Natural killer cell treated with Interleukin-12 subunit alpha and Interleukin-12 subunit beta and Interleukin-15 and Interleukin-18, amount 100 ng/mL, for 72 hours (primary cell): ENCODE results near the gene FARS2. TPM values are rescaled to one million over a fixed set of nuclear protein-coding genes. Genes with fewer than 3 reads are reported as not detected.

Experiments
- ATAC-seq, 2 donors: fragments of 150-1000 bp; cut with Tn5 transposase in 1 of 2; sonication (Bioruptor Pico), chemical (Tn5 transposase) in 1 of 2; 2 replicates each; pipeline ENCODE4 v1.10.0; 2021
- DNase-seq: peaks from one replicate; pipeline ENCODE4 v3.0.0; 2022; ENCODE audit warnings: low spot score
- H3K27ac Mint-ChIP-seq, 2 donors: 1 replicate in 1 of 2; 2 replicates in 1 of 2; pipeline ENCODE4 v1.8.0; 2022; ENCODE audit warnings: mixed read lengths in 2 of 2, mild to moderate bottlenecking in 1 of 2, moderate library complexity in 1 of 2
- H3K27me3 Mint-ChIP-seq, 2 donors: 1 replicate in 1 of 2; 2 replicates in 1 of 2; pipeline ENCODE4 v1.8.0; 2022; ENCODE audit warnings: mixed read lengths in 2 of 2
- H3K36me3 Mint-ChIP-seq: one replicate; pipeline ENCODE4 v1.8.0; 2022; ENCODE audit warnings: mixed read lengths
- H3K4me1 Mint-ChIP-seq, 2 donors: 1 replicate in 1 of 2; 2 replicates in 1 of 2; pipeline ENCODE4 v1.8.0; 2022; ENCODE audit warnings: low read depth in 2 of 2, mixed read lengths in 2 of 2, mild to moderate bottlenecking in 1 of 2
- H3K4me3 Mint-ChIP-seq: one replicate; pipeline ENCODE4 v1.8.0; 2022; ENCODE audit warnings: mixed read lengths
- H3K9me3 Mint-ChIP-seq: 2 replicates; pipeline ENCODE4 v1.8.0; 2022; ENCODE audit warnings: mixed read lengths
- total RNA-seq, 2 donors: library from RNA; stranded (reverse); gene quantifications; one replicate each; pipeline ENCODE4 v1.2.3, GENCODE V29; 2022

FARS2 gene
- total RNA-seq, 2 donors from 2014 or later: 20.4 to 41.7 TPM

DNA sequence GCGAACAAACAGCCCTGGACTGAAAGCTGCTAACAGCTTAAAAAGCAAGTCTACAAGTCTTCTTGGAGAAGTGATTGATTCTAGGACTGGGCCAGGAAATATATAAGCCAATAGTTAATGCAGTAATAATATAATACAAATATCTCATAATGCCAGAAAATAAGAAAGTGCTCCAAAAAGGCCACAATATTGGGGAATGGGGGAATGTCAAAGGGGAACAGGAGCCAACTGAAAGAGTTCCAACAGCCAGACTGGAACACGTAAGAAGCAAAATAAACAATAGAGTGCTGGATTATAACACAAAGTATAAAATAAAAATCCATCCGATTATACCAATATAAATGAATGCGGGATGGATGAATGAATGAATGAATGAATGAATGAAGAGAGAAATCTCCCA lies 449.6 kb downstream of the FARS2 start:
- no peak overlapping the region for H3K4me3 Mint-ChIP-seq
- H3K27me3 Mint-ChIP-seq: no peaks in the 10 kb centered on the region
- H3K9me3 Mint-ChIP-seq: no peaks in the 10 kb centered on the region
- H3K36me3 Mint-ChIP-seq: no peaks in the 10 kb centered on the region
- H3K4me1 Mint-ChIP-seq: peaks cover 0 to 7% of the 10 kb centered on the region in 2 donors
- no peak overlapping the region for H3K27ac Mint-ChIP-seq
- DNase-seq (no peak), ATAC-seq (no peak)

DNA sequence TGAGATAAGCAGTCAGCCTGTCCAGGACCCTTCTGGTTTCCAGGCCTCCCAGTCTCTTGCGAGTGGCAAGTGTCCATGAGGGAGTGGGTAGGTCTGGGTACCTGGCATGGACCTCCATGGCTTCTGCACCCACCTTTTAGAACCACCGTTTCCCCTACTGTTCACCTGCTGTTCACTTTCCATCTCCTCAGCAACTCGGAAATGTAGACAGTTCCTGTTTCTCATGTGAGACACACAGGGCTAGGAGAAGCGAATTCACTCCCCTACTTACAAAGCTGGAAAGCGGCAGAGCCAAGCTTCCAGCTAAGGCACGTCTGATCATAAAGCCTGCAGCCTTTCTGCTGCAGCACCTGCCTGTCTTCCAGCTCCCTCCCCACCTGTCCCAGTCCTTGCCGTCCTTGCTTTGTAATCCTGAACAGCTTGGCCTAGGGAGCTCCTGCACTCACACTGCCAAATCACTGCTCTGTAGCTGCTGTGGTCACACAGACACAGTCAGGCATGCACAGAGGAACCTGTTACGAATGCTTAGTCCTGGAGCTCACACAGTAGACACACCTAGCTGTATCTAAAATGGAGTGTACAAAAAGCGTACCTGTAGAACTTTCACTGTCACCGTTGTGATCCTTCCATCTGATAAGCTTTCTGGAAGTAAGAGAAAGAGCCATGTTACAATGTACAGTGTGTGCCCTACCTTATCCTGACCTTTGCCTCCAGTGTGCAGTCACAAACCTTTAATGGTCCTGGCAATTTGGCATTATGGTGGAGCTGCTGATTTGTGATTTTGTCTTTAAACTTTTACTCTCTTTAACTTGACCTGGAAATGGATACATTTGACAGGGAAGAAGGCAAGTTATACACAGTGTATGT lies 451.3 kb downstream of the FARS2 start:
- ATAC-seq (no peak), DNase-seq (no peak)
- no peaks in the 10 kb centered on the region for H3K27me3 Mint-ChIP-seq
- H3K4me1 Mint-ChIP-seq: peaks cover 0 to 7% of the 10 kb centered on the region in 2 donors
- no peak overlapping the region for H3K4me3 Mint-ChIP-seq
- peak overlapping the region in 1 of 2 donors; percentile 62 for H3K27ac Mint-ChIP-seq
- peaks cover 11% of the 10 kb centered on the region for H3K9me3 Mint-ChIP-seq
- peaks cover 12% of the 10 kb centered on the region for H3K36me3 Mint-ChIP-seq

DNA sequence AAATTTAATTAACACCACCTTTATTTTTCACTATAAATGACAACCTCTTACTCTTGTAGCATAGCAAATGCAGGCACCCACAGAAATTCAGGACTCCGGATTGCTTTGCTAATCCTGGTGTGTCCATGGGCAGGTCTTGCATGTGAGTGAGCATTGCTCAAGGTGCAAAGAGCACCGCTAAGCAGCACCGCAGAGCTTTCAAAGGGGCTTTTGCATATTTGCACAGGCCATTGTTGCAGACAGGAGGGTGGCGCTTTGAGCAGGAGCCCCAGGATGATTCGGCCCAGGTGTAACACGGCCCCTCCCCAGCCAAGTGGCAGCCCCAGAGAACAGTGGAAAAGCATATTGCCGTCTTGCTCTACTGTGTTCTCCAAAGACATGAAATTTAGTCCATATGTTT lies 452.2 kb downstream of the FARS2 start:
- Mint-ChIP-seq H3K36me3 (peaks cover 12% of the 10 kb centered on the region), H3K4me1 (peaks cover 0 to 7% of the 10 kb centered on the region in 2 donors), H3K9me3 (peaks cover 11% of the 10 kb centered on the region), H3K27me3 (no peaks in the 10 kb centered on the region), H3K27ac (no peak overlapping the region), H3K4me3 (no peak overlapping the region)
- ATAC-seq (no peak), DNase-seq (no peak)

DNA sequence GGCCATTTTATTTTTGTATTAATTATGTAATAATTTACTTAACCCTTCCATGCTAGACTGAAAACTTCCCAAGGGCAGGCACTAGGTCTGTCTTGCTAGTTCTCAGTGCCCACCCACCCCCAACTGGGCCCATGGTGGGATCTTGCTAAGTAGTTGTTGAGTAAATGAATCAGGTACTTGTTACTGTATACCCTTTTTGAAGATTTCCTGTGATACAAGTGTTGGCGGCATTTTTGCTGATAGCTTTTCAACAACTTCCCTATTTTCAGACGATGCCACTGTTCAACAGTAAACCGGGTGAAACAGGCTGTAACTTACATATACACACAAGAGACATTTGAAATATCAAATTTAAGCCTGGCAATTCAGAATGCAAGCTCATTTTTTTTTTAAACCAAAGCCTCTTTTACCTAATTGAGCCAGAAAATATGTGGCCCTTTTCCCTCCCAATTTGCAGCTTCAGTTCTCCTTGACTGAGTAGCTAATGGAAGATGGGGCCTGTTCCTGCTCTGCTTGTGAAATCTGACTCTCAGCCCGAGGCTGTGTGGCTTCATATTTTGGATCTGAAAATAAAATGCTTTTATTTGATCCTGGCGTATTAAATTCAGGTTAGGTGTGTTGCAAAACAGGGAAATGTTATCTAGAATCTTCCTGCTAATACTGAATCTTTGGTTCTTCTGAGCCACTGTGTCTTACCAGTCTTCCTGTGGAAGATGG lies 457.1 kb downstream of the FARS2 start:
- peaks cover 11% of the 10 kb centered on the region for H3K9me3 Mint-ChIP-seq
- H3K27ac Mint-ChIP-seq: no peak overlapping the region
- no peaks in the 10 kb centered on the region for H3K27me3 Mint-ChIP-seq
- no peak for DNase-seq
- ATAC-seq: no peak
- H3K36me3 Mint-ChIP-seq: peaks cover 12% of the 10 kb centered on the region
- H3K4me1 Mint-ChIP-seq: peaks cover 12 to 14% of the 10 kb centered on the region in 2 donors
- H3K4me3 Mint-ChIP-seq: no peak overlapping the region

DNA sequence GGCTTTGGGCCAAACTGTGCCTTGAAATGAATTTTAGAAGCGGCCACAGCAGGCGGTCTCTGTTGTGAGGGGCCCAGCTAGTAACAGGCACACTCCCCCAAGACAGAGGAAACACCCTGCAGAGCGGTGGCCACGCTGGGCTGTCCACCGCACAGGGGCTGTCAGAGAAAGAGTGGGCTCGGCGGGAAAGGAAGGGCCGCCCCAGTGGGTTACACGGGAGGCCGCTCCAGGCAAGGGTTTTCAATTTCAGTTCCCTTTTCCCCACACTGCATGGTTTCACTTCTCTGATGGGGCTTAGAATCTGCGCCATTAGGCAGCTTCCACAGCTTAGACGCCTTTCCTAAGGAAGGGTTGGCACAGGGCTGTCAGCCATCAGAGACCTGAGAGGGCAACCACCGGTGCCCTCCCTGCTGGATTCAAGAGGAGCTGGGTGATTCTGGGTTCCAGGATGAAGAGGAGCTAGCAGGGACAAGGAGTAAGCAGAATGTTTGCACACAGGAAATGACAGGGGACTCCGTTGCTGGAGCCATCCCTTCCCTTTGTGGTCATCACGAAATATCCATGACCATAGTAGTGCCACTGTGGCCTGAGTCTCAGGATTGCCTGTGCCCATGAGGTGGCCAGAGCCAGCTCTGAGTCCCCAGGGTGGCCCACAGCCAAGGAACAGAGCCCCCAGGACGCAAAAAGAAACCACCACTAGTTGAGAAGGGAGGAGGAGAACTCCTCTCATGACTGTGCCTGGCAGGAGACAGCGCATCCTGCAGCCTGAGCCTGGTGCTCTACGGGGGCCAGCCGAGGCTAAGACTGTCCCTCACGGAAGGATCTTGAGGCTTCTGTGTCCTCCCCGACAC lies 462.8 kb downstream of the FARS2 start:
- Mint-ChIP-seq H3K4me1 (peaks cover 29 to 30% of the 10 kb centered on the region in 2 donors), H3K27ac (peak overlapping the region; percentile 30), H3K9me3 (no peaks in the 10 kb centered on the region), H3K27me3 (no peaks in the 10 kb centered on the region), H3K4me3 (peak overlapping the region; percentile 60), H3K36me3 (no peaks in the 10 kb centered on the region)
- DNase-seq (no peak), ATAC-seq (peak; percentile 54 to 75)

DNA sequence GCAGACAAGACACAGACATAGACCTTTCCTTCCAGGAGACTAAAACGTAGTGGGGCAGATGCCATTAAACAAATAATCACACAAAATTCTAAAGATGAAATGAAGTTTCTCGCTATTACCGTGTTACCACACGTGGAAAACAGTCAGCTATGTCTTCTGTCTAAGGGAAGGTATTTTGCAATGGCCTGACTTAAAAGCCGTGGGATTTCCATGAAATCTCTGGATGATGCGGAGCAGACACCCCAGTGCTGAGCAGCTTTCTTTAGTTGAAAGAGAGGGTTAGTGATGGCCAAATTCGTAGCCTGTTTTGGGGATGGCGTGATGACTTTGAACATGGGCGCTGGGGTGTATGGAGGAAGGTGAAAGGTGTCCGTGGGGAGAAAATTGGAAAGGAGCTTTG lies 463.6 kb downstream of the FARS2 start:
- Mint-ChIP-seq H3K4me1 (peaks cover 28 to 29% of the 10 kb centered on the region in 2 donors), H3K27me3 (no peaks in the 10 kb centered on the region), H3K9me3 (no peaks in the 10 kb centered on the region), H3K4me3 (peak overlapping the region; percentile 18), H3K36me3 (no peaks in the 10 kb centered on the region), H3K27ac (no peak overlapping the region)
- ATAC-seq: no peak
- no peak for DNase-seq

DNA sequence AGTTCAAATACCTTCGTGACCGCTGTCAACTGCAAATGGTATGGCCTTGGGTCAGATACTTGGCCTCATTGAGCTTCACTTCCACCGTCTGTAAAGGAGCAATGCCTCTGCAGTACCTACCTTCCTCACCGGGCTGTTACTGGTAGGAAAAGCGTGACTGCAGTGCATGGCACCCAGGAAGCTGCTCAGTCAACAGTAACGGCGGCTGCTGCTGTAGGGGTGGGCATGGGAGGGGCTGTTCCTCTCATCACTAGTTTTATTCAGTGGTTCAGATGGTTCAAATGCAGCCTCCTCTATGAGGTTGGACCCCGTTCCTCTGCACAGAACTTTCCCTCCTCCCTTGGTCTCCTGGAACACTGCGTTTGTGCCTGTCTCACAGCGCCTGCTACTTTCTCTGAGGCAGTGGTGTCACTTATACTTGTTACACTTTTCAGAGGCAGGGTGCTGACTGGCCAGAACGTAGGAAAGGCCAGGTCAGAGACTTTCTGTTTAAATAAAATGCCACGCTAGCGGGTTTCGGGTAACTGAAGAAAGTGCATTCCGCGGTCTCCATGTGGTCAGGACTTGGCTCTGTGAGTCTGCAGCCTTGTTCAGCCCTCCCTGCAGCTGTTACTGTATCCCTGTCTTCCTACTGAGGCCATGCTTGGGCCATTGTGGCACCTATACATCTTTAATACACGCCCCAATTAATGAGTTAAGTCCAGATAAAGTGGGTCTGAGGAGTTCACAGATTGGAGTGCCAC lies 465.8 kb downstream of the FARS2 start:
- ATAC-seq: no peak

DNA sequence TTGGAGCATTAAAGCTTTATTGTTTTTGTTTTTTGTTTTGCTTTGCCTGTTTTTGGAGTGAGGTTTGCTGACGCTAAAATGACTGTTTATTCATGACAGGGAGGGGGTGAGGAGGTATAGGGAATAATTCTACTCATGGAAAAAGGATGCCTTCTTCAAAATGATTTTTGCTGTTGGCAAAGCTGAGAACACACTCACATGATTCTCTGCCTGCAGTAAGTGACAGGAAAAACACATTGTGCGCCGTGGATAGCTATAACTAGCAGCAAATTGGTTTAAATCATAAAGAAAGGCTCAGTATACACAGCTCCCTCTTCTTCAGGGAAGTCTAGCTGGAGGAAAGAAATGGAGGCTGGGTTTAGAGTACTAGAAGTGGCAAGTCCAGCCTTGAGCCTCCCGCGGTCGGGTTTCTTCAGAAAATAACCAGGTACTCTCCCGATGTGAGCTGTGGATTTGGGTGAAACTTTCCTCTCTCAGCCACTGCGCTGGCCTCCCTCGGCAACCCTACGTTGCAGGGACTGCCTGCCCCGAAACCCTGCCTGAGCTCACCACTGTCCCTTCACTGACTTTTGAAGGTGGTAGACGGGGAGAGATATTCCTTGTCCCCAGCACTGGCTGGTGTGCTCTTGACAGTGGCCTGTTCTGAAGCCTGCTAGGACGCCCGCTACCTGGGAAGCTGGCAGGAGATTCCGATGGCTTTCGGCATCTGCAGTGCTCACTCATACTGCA lies 467.2 kb downstream of the FARS2 start:
- ATAC-seq: no peak
- Mint-ChIP-seq H3K4me3 (no peak overlapping the region), H3K27ac (no peak overlapping the region), H3K4me1 (peaks cover 17 to 23% of the 10 kb centered on the region in 2 donors), H3K9me3 (no peaks in the 10 kb centered on the region), H3K27me3 (no peaks in the 10 kb centered on the region), H3K36me3 (no peaks in the 10 kb centered on the region)
- no peak for DNase-seq

More for the DNA sequence above, 465.8 kb downstream of the FARS2 start:
- Mint-ChIP-seq H3K4me3 (no peak overlapping the region), H3K27me3 (no peaks in the 10 kb centered on the region), H3K9me3 (no peaks in the 10 kb centered on the region), H3K4me1 (peaks cover 26 to 35% of the 10 kb centered on the region in 2 donors), H3K27ac (no peak overlapping the region), H3K36me3 (no peaks in the 10 kb centered on the region)
- no peak for DNase-seq

DNA sequence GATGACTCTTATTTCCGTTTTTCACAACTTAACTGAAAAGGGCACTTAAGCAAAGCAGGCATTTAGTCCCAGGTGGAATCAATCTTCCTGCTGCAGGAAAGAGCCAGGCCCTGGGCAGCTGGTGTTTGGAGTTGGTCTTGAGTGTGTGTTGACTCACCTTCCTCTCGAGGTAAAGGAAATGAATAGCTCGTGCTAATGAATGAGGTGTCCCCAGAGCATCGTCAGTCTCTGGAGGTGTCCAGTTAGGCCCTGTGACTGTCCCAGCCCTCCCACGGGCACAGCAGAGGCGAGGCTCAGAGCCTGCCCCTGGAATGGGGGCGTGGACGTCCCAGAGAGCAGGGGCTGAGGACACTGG lies 467.7 kb downstream of the FARS2 start:
- Mint-ChIP-seq H3K36me3 (no peaks in the 10 kb centered on the region), H3K27me3 (no peaks in the 10 kb centered on the region), H3K4me3 (no peak overlapping the region), H3K4me1 (peaks cover 11 to 17% of the 10 kb centered on the region in 2 donors), H3K9me3 (no peaks in the 10 kb centered on the region), H3K27ac (no peak overlapping the region)
- ATAC-seq: no peak
- no peak for DNase-seq

DNA sequence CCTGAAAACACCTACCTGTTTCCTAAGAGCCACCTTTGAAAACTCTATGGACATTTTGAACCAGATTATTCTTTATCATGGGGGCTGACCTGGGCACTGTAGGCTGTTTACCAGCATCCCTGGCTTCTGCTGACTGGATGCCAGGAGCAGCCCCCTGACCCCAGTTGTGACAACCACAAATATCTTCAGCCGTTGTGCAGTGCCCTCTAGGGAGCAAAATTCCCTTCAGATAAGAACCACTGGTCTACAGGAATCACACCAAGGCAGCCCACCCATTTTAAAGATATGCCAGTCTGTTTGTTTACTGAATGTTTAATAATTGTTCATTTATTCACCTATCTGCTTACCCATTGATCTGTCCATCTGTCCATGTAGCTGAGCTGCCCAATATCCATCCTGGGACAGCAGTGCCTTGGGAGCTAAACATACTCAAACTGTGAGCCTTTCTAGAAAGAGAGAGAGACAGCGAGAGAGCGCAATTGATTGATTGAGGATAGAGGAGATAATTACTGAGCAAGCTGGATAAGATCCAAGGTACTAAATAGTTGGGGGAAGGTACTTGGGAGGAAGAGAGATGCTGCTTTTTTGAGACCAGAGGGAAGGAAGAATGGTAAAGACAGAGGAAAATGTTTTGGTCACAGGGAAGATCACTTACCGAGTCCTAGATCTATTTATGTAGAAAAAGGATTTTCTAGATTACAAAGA lies 468.7 kb downstream of the FARS2 start:
- ATAC-seq: no peak
- H3K27me3 Mint-ChIP-seq: no peaks in the 10 kb centered on the region
- DNase-seq: no peak
- H3K4me1 Mint-ChIP-seq: peaks cover 2 to 9% of the 10 kb centered on the region in 2 donors
- H3K4me3 Mint-ChIP-seq: no peak overlapping the region
- no peaks in the 10 kb centered on the region for H3K36me3 Mint-ChIP-seq
- no peaks in the 10 kb centered on the region for H3K9me3 Mint-ChIP-seq
- no peak overlapping the region for H3K27ac Mint-ChIP-seq

DNA sequence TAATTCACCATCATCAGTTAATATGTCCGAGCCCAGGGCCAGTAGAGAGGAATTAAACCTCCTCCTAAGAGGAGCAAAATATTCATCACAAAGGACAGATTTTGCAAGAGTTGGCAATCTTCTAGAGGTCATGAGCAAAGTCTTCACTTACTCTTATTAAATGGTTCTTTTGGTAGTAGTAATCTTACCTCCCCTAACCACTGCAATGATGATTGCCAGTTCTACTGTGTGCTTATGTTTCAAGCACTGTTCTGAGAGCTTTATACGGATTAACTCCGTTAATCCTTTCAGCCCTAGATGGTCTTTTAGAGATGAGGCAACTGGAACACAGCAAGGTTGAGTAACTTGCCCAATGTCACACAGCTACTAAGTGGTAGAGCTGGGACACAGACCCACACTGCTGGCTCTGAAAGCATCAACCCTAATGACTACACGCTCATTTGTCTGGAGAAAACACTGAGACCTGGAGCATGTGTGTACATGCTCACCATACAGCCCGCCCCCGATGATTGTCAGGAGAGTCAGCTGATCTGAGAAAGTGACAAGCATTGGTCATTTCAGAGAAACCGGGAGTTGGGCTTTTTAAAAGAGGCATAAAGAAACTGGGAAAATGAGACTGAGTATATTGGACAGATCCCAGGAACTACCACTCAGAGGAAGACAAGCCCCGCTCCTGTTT lies 469.4 kb downstream of the FARS2 start:
- H3K4me1 Mint-ChIP-seq: peaks cover 0 to 9% of the 10 kb centered on the region in 2 donors
- DNase-seq (no peak), ATAC-seq (no peak)
- H3K27ac Mint-ChIP-seq: no peak overlapping the region
- no peak overlapping the region for H3K4me3 Mint-ChIP-seq
- H3K27me3 Mint-ChIP-seq: no peaks in the 10 kb centered on the region
- no peaks in the 10 kb centered on the region for H3K36me3 Mint-ChIP-seq
- H3K9me3 Mint-ChIP-seq: no peaks in the 10 kb centered on the region

DNA sequence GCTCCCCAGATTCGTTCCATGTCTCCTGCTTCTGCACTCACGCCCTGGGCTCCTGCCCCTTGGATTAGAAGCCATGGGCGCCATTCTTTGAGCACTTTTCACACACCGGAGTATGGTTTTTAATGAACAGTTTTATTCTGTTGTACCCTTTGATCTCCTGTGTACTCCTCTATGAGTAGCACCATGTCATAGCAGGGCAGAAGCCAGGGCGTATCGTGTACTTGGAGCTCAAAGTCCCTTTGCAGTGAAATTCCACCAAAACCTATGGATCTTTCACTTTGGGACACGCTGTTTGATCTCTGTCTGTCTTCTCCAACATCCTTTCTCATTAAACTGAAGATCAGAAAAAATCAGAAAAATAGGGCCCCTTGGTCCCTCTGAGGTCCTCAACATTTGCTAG lies 470.1 kb downstream of the FARS2 start:
- ATAC-seq (no peak), DNase-seq (no peak)
- Mint-ChIP-seq H3K4me1 (peaks cover 0 to 9% of the 10 kb centered on the region in 2 donors), H3K4me3 (no peak overlapping the region), H3K36me3 (no peaks in the 10 kb centered on the region), H3K27ac (no peak overlapping the region), H3K9me3 (no peaks in the 10 kb centered on the region), H3K27me3 (no peaks in the 10 kb centered on the region)
